ENCODE data around the gene TPM2. TPM values are rescaled to one million over a fixed set of nuclear protein-coding genes. Genes with fewer than 3 reads are reported as not detected.
"Not testable (repeated sequence)": the region's sequence is repeated elsewhere in the genome, so short reads cannot be mapped to it uniquely, and the experiment has no call there.

TPM2 gene
- total and polyA plus RNA-seq, 10 of the 15 experiments (the other 5 are each of a cell fraction or from before 2014, with no cell fraction given) = 0.11 to 9.3 (median 1.1) TPM

DNA sequence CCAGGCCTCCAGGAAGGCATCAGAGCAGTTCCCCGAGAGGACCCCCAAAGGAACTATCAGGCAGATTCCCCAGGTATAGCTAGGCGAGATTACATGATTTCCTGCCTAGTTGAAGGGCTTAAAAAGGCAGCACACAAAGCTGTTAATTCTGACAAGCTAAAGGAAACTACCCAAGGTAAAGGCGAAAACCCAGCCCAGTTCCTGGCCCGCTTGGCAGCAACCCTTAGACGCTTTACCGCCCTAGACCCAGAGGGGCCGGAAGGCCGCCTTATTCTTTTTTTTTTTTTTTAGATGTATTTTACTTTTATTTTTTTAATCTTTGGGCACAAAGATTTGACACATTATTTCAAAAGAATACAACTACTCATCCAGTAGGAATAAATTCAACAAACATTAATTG lies 51.0 kb downstream of the TPM2 start:
- FAIRE-seq; SMC1A ChIA-PET (ENCODE audit: uncharacterized antibody, unreplicated experiment); in situ Hi-C loops (cut with MboI); H3K4me2 ChIP-seq (ENCODE audit: control insufficient read depth, insufficient read depth); H3K9me3 ChIP-seq (replicated peaks; ENCODE audit: control insufficient read depth, insufficient read depth, low read length); H3K27me3 ChIP-seq (replicated peaks in 1 of 2; ENCODE audit: control insufficient read depth in 2 of 2, insufficient read depth in 2 of 2, low read length in 1 of 2); intact Hi-C loops (cut with micrococcal nuclease; ENCODE audit: unreplicated experiment); H2AFZ ChIP-seq (ENCODE audit: control insufficient read depth, low read depth, low read length); H3K27ac ChIP-seq (ENCODE audit: control insufficient read depth, insufficient read depth); H3K4me3 ChIP-seq; POLR2A ChIA-PET; BruUV-seq (replicated peaks); H3K79me2 ChIP-seq (ENCODE audit: control insufficient read depth, insufficient read depth, low read length); H4K20me1 ChIP-seq (ENCODE audit: control insufficient read depth, insufficient read depth); DNase-seq (ENCODE audit: low read depth, low spot score); ATAC-seq; H3K36me3 ChIP-seq (ENCODE audit: control insufficient read depth in 2 of 2, insufficient read depth in 2 of 2, low read length in 1 of 2); H3K9ac ChIP-seq (ENCODE audit: control insufficient read depth, insufficient read depth, low read length): not testable (repeated sequence)
- ChIA-PET CTCF (interaction anchor here (0.6 to 1.1 kb wide), 2 partner anchors 22 to 222 kb away, joined by 3 to 4 read pairs; no protein-coding TSS in a partner anchor), RAD21 (ENCODE audit: unreplicated experiment) (interaction anchor here (1.0 kb wide), 1 partner anchor 23 kb away, joined by 3 read pairs; no protein-coding TSS in a partner anchor)
- 82% methylated on average over 7 of the region's 8 CpGs for WGBS (ENCODE audit: insufficient coverage, insufficient replicate concordance, low lambda C conversion rate, missing lambda C conversion rate)
- H3K4me1 ChIP-seq (ENCODE audit: control insufficient read depth, insufficient read depth, low read length) = peaks cover 25% of the 10 kb centered on the region

DNA sequence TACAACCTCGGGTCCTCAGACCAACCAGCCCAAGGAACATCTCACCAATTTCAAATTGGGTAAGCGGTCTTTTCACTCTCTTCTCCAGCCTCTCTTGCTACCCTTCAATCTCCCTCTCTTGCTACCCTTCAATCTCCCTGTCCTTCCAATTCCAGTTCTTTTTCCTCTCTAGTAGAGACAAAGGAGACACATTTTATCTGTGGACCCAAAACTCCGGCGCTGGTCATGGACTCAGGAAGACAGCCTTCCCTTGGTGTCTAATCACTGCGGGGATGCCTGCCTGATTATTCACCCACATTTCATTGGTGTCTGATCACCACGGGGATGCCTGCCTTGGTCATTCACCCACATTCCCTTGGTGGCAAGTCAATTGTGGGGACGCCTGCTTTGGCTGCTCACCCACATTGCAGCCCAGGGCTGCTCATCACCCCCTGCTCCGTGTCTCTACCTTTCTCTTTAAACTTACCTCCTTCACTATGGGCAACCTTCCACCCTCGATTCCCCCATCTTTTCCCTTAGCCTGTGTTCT lies 52.2 kb downstream of the TPM2 start:
- H3K36me3 ChIP-seq (ENCODE audit: control insufficient read depth in 2 of 2, insufficient read depth in 2 of 2, low read length in 1 of 2); BruUV-seq (replicated peaks); H3K4me3 ChIP-seq; H4K20me1 ChIP-seq (ENCODE audit: control insufficient read depth, insufficient read depth); FAIRE-seq; RAD21 ChIA-PET (ENCODE audit: unreplicated experiment); H3K27ac ChIP-seq (ENCODE audit: control insufficient read depth, insufficient read depth); H2AFZ ChIP-seq (ENCODE audit: control insufficient read depth, low read depth, low read length); H3K9me3 ChIP-seq (replicated peaks; ENCODE audit: control insufficient read depth, insufficient read depth, low read length); SMC1A ChIA-PET (ENCODE audit: uncharacterized antibody, unreplicated experiment); DNase-seq (ENCODE audit: low read depth, low spot score); H3K4me2 ChIP-seq (ENCODE audit: control insufficient read depth, insufficient read depth); H3K9ac ChIP-seq (ENCODE audit: control insufficient read depth, insufficient read depth, low read length); H3K79me2 ChIP-seq (ENCODE audit: control insufficient read depth, insufficient read depth, low read length); ATAC-seq; H3K27me3 ChIP-seq (replicated peaks in 1 of 2; ENCODE audit: control insufficient read depth in 2 of 2, insufficient read depth in 2 of 2, low read length in 1 of 2); POLR2A ChIA-PET; intact Hi-C loops (cut with micrococcal nuclease; ENCODE audit: unreplicated experiment); in situ Hi-C loops (cut with MboI): not testable (repeated sequence)
- WGBS (ENCODE audit: insufficient coverage, insufficient replicate concordance, low lambda C conversion rate, missing lambda C conversion rate) = 87% methylated on average over 9 of the region's 9 CpGs
- peaks cover 25% of the 10 kb centered on the region for H3K4me1 ChIP-seq (ENCODE audit: control insufficient read depth, insufficient read depth, low read length)
- CTCF ChIA-PET = interaction anchor here (1.1 kb wide), 1 partner anchor 24 kb away, joined by 3 read pairs; no protein-coding TSS in a partner anchor

DNA sequence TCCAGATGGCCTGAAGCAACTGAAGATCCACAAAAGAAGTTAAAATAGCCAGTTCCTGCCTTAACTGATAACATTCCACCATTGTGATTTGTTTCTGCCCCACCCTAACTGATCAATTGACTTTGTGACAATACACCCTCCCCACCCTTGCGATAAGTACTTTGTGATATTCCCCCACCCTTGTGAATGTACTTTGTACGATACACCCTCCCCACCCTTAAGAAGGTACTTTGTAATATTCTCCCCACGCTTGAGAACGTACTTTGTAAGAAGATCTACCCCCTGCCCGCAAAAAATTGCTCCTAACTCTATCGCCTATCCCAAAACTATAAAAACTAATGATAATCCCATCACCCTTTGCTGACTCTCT lies 52.9 kb downstream of the TPM2 start:
- H3K4me2 ChIP-seq (ENCODE audit: control insufficient read depth, insufficient read depth); intact Hi-C loops (cut with micrococcal nuclease; ENCODE audit: unreplicated experiment): not testable (repeated sequence)

More for the DNA sequence above, 52.9 kb downstream of the TPM2 start:
- peaks cover 25% of the 10 kb centered on the region for H3K4me1 ChIP-seq (ENCODE audit: control insufficient read depth, insufficient read depth, low read length)
- H2AFZ ChIP-seq (ENCODE audit: control insufficient read depth, low read depth, low read length); ATAC-seq; H3K27me3 ChIP-seq (replicated peaks in 1 of 2; ENCODE audit: control insufficient read depth in 2 of 2, insufficient read depth in 2 of 2, low read length in 1 of 2); in situ Hi-C loops (cut with MboI); H3K27ac ChIP-seq (ENCODE audit: control insufficient read depth, insufficient read depth); H4K20me1 ChIP-seq (ENCODE audit: control insufficient read depth, insufficient read depth); BruUV-seq (replicated peaks); FAIRE-seq; DNase-seq (ENCODE audit: low read depth, low spot score); H3K9me3 ChIP-seq (replicated peaks; ENCODE audit: control insufficient read depth, insufficient read depth, low read length); H3K4me3 ChIP-seq; H3K36me3 ChIP-seq (ENCODE audit: control insufficient read depth in 2 of 2, insufficient read depth in 2 of 2, low read length in 1 of 2); H3K79me2 ChIP-seq (ENCODE audit: control insufficient read depth, insufficient read depth, low read length); H3K9ac ChIP-seq (ENCODE audit: control insufficient read depth, insufficient read depth, low read length): not testable (repeated sequence)
- SMC1A ChIA-PET (ENCODE audit: uncharacterized antibody, unreplicated experiment) = interaction anchor here (2.9 to 4.5 kb wide), 2 partner anchors 11 to 17 kb away, joined by 23 to 32 read pairs; partner anchors contain the start of gene SIT1
- RAD21 ChIA-PET (ENCODE audit: unreplicated experiment) = interaction anchor here (0.7 to 3.1 kb wide), 3 partner anchors 9 to 25 kb away, joined by 3 to 16 read pairs (median 4); no protein-coding TSS in a partner anchor
- POLR2A ChIA-PET = interaction anchor here (2.4 kb wide), 1 partner anchor 9 kb away, joined by 12 read pairs; no protein-coding TSS in a partner anchor
- CTCF ChIA-PET = interaction anchor here (1.3 to 3.3 kb wide), 4 partner anchors 9 to 29 kb away, joined by 3 to 31 read pairs (median 4); partner anchors contain the start of gene ARHGEF39
- WGBS (ENCODE audit: insufficient coverage, insufficient replicate concordance, low lambda C conversion rate, missing lambda C conversion rate) = 95% methylated on average over 6 of the region's 6 CpGs
